A673 (cell line): ENCODE results near the gene CREB3L1. TPM values are rescaled to one million over a fixed set of nuclear protein-coding genes. Genes with fewer than 3 reads are reported as not detected.

Experiments
- BruUV-seq: library from RNA; stranded (reverse); fragments of 400-500 nt; replicated peaks from 2 replicates; lab custom pipeline; 2021; lab: Mats Ljungman, UMichigan
- CTCF ChIA-PET: fragments of 300-600 bp; sonication (Branson Sonifier 250); formaldehyde crosslinking; loops from one replicate; lab custom pipeline; 2022; ENCODE audit warnings: antibody characterized with exemption; lab: Charles Lee
- POLR2A ChIA-PET: fragments of 300-600 bp; sonication (Branson Sonifier 250); formaldehyde crosslinking; loops from one replicate; lab custom pipeline; 2022; ENCODE audit warnings: antibody characterized with exemption; ENCODE audit not compliant: low non-redundant PET; lab: Charles Lee
- DNase-seq: peaks from one replicate; pipeline ENCODE4 v3.0.0-alpha.2; 2015; ENCODE audit warnings: low spot score
- H3K27ac ChIP-seq: fragments of 200-600 bp; sonication (generic); 2 replicates; pipeline ENCODE4 v1.5.1; 2016; ENCODE audit warnings: mixed run types, low read depth, mild to moderate bottlenecking, mixed read lengths, antibody characterized with exemption, low read length; ENCODE audit not compliant: poor library complexity, severe bottlenecking
- H3K27me3 ChIP-seq: fragments of 200-600 bp; sonication (generic); replicated peaks from 2 replicates; pipeline ENCODE4 v1.6.1; 2017; ENCODE audit warnings: mixed run types, low read depth, mild to moderate bottlenecking, mixed read lengths, antibody characterized with exemption, low read length; ENCODE audit not compliant: insufficient read depth, poor library complexity
- H3K36me3 ChIP-seq: fragments of 200-600 bp; sonication (generic); 2 replicates; pipeline ENCODE4 v1.6.1; 2016; ENCODE audit warnings: mixed run types, mild to moderate bottlenecking, mixed read lengths, antibody characterized with exemption, low read length; ENCODE audit not compliant: insufficient read depth, poor library complexity, severe bottlenecking
- H3K4me1 ChIP-seq: fragments of 200-600 bp; sonication (generic); 2 replicates; pipeline ENCODE4 v1.6.1; 2017; ENCODE audit warnings: mixed run types, mild to moderate bottlenecking, mixed read lengths, antibody characterized with exemption, low read length; ENCODE audit not compliant: insufficient read depth, poor library complexity, severe bottlenecking
- H3K4me3 ChIP-seq: fragments of 200-600 bp; sonication (generic); 2 replicates; pipeline ENCODE4 v1.5.1; 2016; ENCODE audit warnings: low read depth, mixed run types, mild to moderate bottlenecking, mixed read lengths, low read length; ENCODE audit not compliant: poor library complexity, severe bottlenecking
- H3K9me3 ChIP-seq: fragments of 200-600 bp; sonication (generic); 2 replicates; pipeline ENCODE4 v1.6.1; 2016; ENCODE audit warnings: mixed run types, low read depth, mild to moderate bottlenecking, mixed read lengths, antibody characterized with exemption, low read length; ENCODE audit not compliant: poor library complexity, severe bottlenecking
- CTCF ChIP-seq: fragments of 300-800, 200-600 bp; sonication (generic); conservative IDR thresholded peaks from 2 replicates; pipeline ENCODE4 v1.5.1; 2017; ENCODE audit warnings: low read depth, mild to moderate bottlenecking, antibody characterized with exemption, low read length, moderate library complexity, mixed read lengths
- EZH2 ChIP-seq: fragments of 200-600 bp; sonication (generic); IDR thresholded peaks from 2 replicates; pipeline ENCODE4 v1.6.1; 2017; ENCODE audit warnings: borderline replicate concordance, low read depth, mild to moderate bottlenecking, mixed read lengths, antibody characterized with exemption, low read length; ENCODE audit not compliant: poor library complexity, severe bottlenecking
- intact Hi-C: fragments of 100-400 bp; cut with micrococcal nuclease; formaldehyde crosslinking; loops from one replicate; pipeline ENCODE4 v1.10.0; 2022; ENCODE audit not compliant: unreplicated experiment
- total RNA-seq: library from RNA; stranded (reverse); gene quantifications from 2 replicates; pipeline ENCODE4 v1.2.3, GENCODE V29; 2021

CREB3L1 gene
- total RNA-seq, 1 experiment from 2014 or later = 3.5 TPM

DNA sequence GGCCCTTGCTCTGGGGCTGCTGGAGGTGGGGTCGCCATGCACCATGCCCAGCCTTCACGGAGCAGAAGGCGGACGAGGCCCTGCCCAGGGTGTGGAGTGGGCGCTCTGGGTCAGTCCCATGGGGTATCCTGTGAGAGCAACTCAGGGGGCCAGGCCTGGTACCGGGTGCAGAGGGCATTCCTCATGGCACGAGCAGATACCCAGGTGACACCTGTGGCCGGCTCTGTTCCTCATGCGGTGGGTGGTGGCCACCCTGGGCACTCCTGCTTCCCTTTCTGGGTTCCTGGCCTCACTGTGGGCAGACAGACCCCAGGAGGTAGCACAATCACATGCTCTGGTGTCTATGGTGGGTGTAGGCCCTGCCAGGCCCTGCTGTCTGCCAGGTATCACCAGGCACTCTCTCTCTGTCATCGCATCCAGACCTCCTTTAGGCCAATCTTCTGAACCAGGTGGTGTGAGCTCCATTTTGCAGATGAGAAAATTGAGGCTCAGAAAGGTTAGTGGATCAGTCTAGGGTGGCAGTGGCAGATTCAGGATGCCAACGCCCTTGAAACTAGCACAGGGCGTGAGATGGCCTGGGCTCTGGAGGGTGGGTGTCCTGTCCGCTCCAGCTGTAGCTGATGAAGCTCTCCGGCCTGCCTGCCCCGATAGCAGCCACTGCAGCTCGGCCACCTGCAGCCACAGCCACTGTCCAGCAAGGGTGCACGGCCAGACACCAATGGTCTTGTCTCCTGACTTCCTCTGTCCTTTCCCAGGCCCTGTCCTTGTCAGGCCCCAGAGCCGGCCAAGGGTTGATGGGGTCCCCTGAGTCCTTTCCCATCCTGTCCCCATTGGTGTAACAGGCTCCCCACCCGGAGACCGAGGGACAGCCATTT, 84.9 kb downstream of the CREB3L1 start:
- H3K4me1 ChIP-seq = peaks cover 26% of the 10 kb centered on the region
- H3K27me3 ChIP-seq = no peaks in the 10 kb centered on the region
- TF ChIP-seq CTCF (no peak), EZH2 (no peak)
- DNase-seq = no peak
- no TSS peak for BruUV-seq
- POLR2A ChIA-PET = no interaction called here
- no peaks in the 10 kb centered on the region for H3K36me3 ChIP-seq
- intact Hi-C loops = no loop called here
- no peaks in the 10 kb centered on the region for H3K9me3 ChIP-seq
- H3K4me3 ChIP-seq = no peak overlapping the region
- peak overlapping the region; percentile 85 for H3K27ac ChIP-seq
- CTCF ChIA-PET = no interaction called here

DNA sequence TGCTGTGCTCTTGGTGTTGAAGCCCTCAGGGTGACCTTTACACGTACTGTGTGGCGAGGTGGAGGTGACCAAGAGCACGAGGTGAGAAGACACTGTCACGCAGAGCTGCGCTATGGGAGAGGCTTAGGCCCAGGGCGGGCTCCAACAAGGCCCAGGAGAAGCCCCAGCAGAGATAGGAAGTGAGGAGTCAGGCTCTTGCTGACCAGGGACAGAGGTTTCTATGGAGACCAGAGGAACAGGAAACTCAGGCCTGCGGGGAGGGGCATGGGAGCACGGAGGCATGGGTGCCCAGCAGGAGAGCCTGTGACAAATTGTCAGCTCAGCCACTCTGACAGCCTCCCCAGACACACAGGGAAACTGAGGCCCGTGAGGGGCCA, 85.6 kb downstream of the CREB3L1 start:
- ChIA-PET CTCF (no interaction called here), POLR2A (no interaction called here)
- no peaks in the 10 kb centered on the region for H3K27me3 ChIP-seq
- no peaks in the 10 kb centered on the region for H3K9me3 ChIP-seq
- H3K4me3 ChIP-seq = no peak overlapping the region
- no peak for TF ChIP-seq CTCF
- TF ChIP-seq EZH2 = no peak
- H3K27ac ChIP-seq = peak overlapping the region; percentile 85
- intact Hi-C loops = no loop called here
- DNase-seq = no peak
- no TSS peak for BruUV-seq
- H3K36me3 ChIP-seq = peaks cover 1% of the 10 kb centered on the region
- peaks cover 28% of the 10 kb centered on the region for H3K4me1 ChIP-seq

GRCh38 chr11:46363455-46364005, 86.1 kb downstream of the CREB3L1 start:
- CTCF ChIA-PET = no interaction called here
- peak overlapping the region; percentile 85 for H3K27ac ChIP-seq

More at GRCh38 chr11:46363455-46364005, 86.1 kb downstream of the CREB3L1 start:
- intact Hi-C loops = no loop called here
- H3K4me3 ChIP-seq = no peak overlapping the region
- no peak for DNase-seq
- peaks cover 28% of the 10 kb centered on the region for H3K4me1 ChIP-seq
- H3K36me3 ChIP-seq = peaks cover 6% of the 10 kb centered on the region
- H3K9me3 ChIP-seq = no peaks in the 10 kb centered on the region
- POLR2A ChIA-PET = no interaction called here
- H3K27me3 ChIP-seq = no peaks in the 10 kb centered on the region
- TF ChIP-seq CTCF (no peak), EZH2 (no peak)
- no TSS peak for BruUV-seq
